SK-N-SH treated with all-trans-retinoic acid at 6 μM for 48 hours (cell line): ENCODE data around the gene FILIP1.

Experiments
- ARNTL ChIP-seq: fragments of 450-650 bp; formaldehyde crosslinking; IDR thresholded peaks from 2 replicates; pipeline ENCODE4 v1.5.0; 2020; ENCODE audit warnings: low read depth, mild to moderate bottlenecking, moderate library complexity, borderline replicate concordance
- BACH2 ChIP-seq: fragments of 250-450 bp; sonication (Bioruptor Pico); IDR thresholded peaks from 2 replicates; pipeline ENCODE4 v1.9.0; 2021; ENCODE audit warnings: mild to moderate bottlenecking, borderline replicate concordance
- RARB ChIP-seq: fragments of 250-450 bp; sonication (Bioruptor Pico); IDR thresholded peaks from 2 replicates; pipeline ENCODE4 v1.8.0; 2021; ENCODE audit warnings: mild to moderate bottlenecking, moderate library complexity
- TCF4 ChIP-seq: fragments of 250-450 bp; sonication (Bioruptor Pico); IDR thresholded peaks from 2 replicates; pipeline ENCODE4 v1.8.0; 2021; ENCODE audit warnings: mild to moderate bottlenecking, moderate library complexity, borderline replicate concordance
- TOX ChIP-seq: fragments of 250-450 bp; sonication (Bioruptor Pico); IDR thresholded peaks from 2 replicates; pipeline ENCODE4 v1.8.0; 2021; ENCODE audit warnings: mild to moderate bottlenecking, moderate library complexity, borderline replicate concordance
- ZFP3 ChIP-seq: fragments of 250-450 bp; sonication (Bioruptor Pico); IDR thresholded peaks from 2 replicates; pipeline ENCODE4 v1.5.0; 2020; ENCODE audit warnings: mild to moderate bottlenecking, moderate library complexity
- TF ChIP-seq, protein P1 (sequence below): fragments of 250-450 bp; sonication (Bioruptor Pico); IDR thresholded peaks from 2 replicates; pipeline ENCODE4 v1.8.0; 2020; ENCODE audit warnings: mild to moderate bottlenecking, moderate library complexity, borderline replicate concordance
- TF ChIP-seq, protein P2 (sequence below): fragments of 250-450 bp; sonication (Bioruptor Pico); IDR thresholded peaks from 2 replicates; pipeline ENCODE4 v1.5.1; 2020; ENCODE audit warnings: low read depth, mild to moderate bottlenecking, moderate library complexity
- TF ChIP-seq, protein P3 (sequence below): fragments of 250-450 bp; sonication (Bioruptor Pico); IDR thresholded peaks from 2 replicates; pipeline ENCODE4 v1.5.1; 2021; ENCODE audit warnings: mild to moderate bottlenecking, moderate library complexity

DNA sequence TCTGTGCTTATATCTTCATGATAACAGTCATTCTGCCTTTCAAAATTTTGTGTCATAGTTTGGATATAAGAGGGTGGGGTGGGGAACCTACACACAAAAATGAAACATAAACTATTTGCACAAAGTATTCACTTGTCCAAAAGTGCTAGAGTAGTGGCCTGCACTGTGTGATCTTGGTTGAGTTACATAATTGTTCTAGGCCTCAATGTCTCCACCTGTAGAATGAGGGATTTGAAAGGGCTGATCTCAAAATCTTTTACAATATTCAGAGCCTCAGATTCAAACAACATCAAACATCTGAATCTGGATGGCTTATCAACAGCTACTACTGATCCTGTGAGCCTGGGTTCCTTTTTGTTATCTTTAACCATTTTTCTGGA lies 144.7 kb downstream of the FILIP1 start:
- no peak for TF ChIP-seq TOX (CRISPR knock-in tag)
- no peak for TF ChIP-seq ZFP3 (CRISPR knock-in tag)
- TF ChIP-seq, protein P1, sequence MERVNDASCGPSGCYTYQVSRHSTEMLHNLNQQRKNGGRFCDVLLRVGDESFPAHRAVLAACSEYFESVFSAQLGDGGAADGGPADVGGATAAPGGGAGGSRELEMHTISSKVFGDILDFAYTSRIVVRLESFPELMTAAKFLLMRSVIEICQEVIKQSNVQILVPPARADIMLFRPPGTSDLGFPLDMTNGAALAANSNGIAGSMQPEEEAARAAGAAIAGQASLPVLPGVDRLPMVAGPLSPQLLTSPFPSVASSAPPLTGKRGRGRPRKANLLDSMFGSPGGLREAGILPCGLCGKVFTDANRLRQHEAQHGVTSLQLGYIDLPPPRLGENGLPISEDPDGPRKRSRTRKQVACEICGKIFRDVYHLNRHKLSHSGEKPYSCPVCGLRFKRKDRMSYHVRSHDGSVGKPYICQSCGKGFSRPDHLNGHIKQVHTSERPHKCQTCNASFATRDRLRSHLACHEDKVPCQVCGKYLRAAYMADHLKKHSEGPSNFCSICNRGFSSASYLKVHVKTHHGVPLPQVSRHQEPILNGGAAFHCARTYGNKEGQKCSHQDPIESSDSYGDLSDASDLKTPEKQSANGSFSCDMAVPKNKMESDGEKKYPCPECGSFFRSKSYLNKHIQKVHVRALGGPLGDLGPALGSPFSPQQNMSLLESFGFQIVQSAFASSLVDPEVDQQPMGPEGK, result no peak
- TF ChIP-seq, protein P2, sequence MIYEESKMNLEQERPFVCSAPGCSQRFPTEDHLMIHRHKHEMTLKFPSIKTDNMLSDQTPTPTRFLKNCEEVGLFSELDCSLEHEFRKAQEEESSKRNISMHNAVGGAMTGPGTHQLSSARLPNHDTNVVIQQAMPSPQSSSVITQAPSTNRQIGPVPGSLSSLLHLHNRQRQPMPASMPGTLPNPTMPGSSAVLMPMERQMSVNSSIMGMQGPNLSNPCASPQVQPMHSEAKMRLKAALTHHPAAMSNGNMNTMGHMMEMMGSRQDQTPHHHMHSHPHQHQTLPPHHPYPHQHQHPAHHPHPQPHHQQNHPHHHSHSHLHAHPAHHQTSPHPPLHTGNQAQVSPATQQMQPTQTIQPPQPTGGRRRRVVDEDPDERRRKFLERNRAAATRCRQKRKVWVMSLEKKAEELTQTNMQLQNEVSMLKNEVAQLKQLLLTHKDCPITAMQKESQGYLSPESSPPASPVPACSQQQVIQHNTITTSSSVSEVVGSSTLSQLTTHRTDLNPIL (CRISPR knock-in tag), result no peak
- TF ChIP-seq TCF4 (CRISPR knock-in tag), result no peak
- TF ChIP-seq, protein P3, sequence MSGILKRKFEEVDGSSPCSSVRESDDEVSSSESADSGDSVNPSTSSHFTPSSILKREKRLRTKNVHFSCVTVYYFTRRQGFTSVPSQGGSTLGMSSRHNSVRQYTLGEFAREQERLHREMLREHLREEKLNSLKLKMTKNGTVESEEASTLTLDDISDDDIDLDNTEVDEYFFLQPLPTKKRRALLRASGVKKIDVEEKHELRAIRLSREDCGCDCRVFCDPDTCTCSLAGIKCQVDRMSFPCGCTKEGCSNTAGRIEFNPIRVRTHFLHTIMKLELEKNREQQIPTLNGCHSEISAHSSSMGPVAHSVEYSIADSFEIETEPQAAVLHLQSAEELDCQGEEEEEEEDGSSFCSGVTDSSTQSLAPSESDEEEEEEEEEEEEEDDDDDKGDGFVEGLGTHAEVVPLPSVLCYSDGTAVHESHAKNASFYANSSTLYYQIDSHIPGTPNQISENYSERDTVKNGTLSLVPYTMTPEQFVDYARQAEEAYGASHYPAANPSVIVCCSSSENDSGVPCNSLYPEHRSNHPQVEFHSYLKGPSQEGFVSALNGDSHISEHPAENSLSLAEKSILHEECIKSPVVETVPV (CRISPR knock-in tag), result no peak
- TF ChIP-seq BACH2 (CRISPR knock-in tag), result no peak
- TF ChIP-seq RARB (CRISPR knock-in tag), result no peak
- no peak for TF ChIP-seq ARNTL (CRISPR knock-in tag)
